ENCODE results near the gene ASCL3.

The ASCL3 gene

GRCh38 chr11:8925711-8926110, 17.1 kb downstream of the ASCL3 start:
- no peak for TF ChIP-seq CTCF (conservative IDR thresholded peaks at IDR 0.05; ENCODE audit: control insufficient read depth, insufficient read depth, low read depth, low read length)
- no peak overlapping the region for H3K4me3 ChIP-seq (ENCODE audit: control insufficient read depth, low read depth, low read length)
- DNase-seq (ENCODE audit: low read depth), result no peak

GRCh38 chr11:8922691-8923090, 20.1 kb downstream of the ASCL3 start:
- no peak overlapping the region for H3K4me3 ChIP-seq (ENCODE audit: control insufficient read depth, low read depth, low read length)
- TF ChIP-seq CTCF (conservative IDR thresholded peaks at IDR 0.05; ENCODE audit: control insufficient read depth, insufficient read depth, low read depth, low read length), result no peak
- no peak for DNase-seq (ENCODE audit: low read depth)

GRCh38 chr11:8917157-8917825, 25.5 kb downstream of the ASCL3 start:
- peak; percentile 60 for DNase-seq (ENCODE audit: low read depth)
- TF ChIP-seq CTCF (conservative IDR thresholded peaks at IDR 0.05; ENCODE audit: control insufficient read depth, insufficient read depth, low read depth, low read length), result no peak

GRCh38 chr11:8914661-8915018, 28.2 kb downstream of the ASCL3 start:
- no peak for TF ChIP-seq CTCF (conservative IDR thresholded peaks at IDR 0.05; ENCODE audit: control insufficient read depth, insufficient read depth, low read depth, low read length)
- no peak overlapping the region for H3K4me3 ChIP-seq (ENCODE audit: control insufficient read depth, low read depth, low read length)
- DNase-seq (ENCODE audit: low read depth), result no peak

More at GRCh38 chr11:8917157-8917825, 25.5 kb downstream of the ASCL3 start:
- H3K4me3 ChIP-seq (ENCODE audit: control insufficient read depth, low read depth, low read length), result no peak overlapping the region

GRCh38 chr11:8913961-8914660, 28.7 kb downstream of the ASCL3 start:
- TF ChIP-seq CTCF (conservative IDR thresholded peaks at IDR 0.05; ENCODE audit: control insufficient read depth, insufficient read depth, low read depth, low read length), result peak; percentile 76
- H3K4me3 ChIP-seq (ENCODE audit: control insufficient read depth, low read depth, low read length), result no peak overlapping the region
- DNase-seq (ENCODE audit: low read depth), result peak; percentile 62

- H3K4me3 ChIP-seq (ENCODE audit: control insufficient read depth, low read depth, low read length), result peak within 1 kb of the TSS; percentile 80
- peak; percentile 90 for DNase-seq (ENCODE audit: low read depth)
- TF ChIP-seq CTCF (conservative IDR thresholded peaks at IDR 0.05; ENCODE audit: control insufficient read depth, insufficient read depth, low read depth, low read length), result no peak
These were observed 31.6 kb downstream of the ASCL3 start, which contains the start of gene AKIP1 for GRCh38 chr11:8911029-8911823. Gene AKIP1, plus strand, starts transcription at chr11:8911189. Its CDS starts 261 bp downstream, at chr11:8911450.

Data from fibroblast of mammary gland (primary cell).